Gastroesophageal sphincter (tissue), 3 donors: ENCODE measurements around the gene APOO.
A peak's percentile ranks its signal among the peaks of the same experiment; 100 is the strongest.

Experiments used
- CTCF ChIP-seq, 4 experiments: fragments of 200-600 bp in 2 of 4; fragments of 450-650 bp in 2 of 4; sonication (generic) in 1 of 4; IDR thresholded peaks; one replicate each; pipeline ENCODE4 v1.5.1; 2017 to 2019; ENCODE audit warnings: antibody characterized with exemption in 4 of 4, mild to moderate bottlenecking in 2 of 4, moderate library complexity in 2 of 4
- POLR2A ChIP-seq, 2 donors: fragments of 450-650 bp; IDR thresholded peaks; one replicate each; pipeline ENCODE4 v1.6.1; 2017; ENCODE audit warnings: antibody characterized with exemption in 2 of 2, mild to moderate bottlenecking in 2 of 2, moderate library complexity in 1 of 2
- POLR2AphosphoS5 ChIP-seq: sonication (generic); formaldehyde crosslinking; IDR thresholded peaks from one replicate; pipeline ENCODE4 v1.6.1; 2017; ENCODE audit warnings: antibody characterized with exemption

GRCh38 chrX:23945206-23945605 lies 37.5 kb upstream of the APOO start:
- TF ChIP-seq CTCF (IDR thresholded peaks at IDR 0.05) (no peak), POLR2AphosphoS5 (peak; percentile 4), POLR2A (IDR thresholded peaks at IDR 0.05) (no peak)
